Mucosa of stomach (tissue), 1 donor: ENCODE data around the gene ALDH16A1.

Experiments
- H3K27me3 ChIP-seq: one replicate; pipeline ENCODE4 v1.7.0; 2013; ENCODE audit warnings: mild to moderate bottlenecking, low read length; ENCODE audit not compliant: control insufficient read depth, insufficient read depth
- H3K36me3 ChIP-seq: one replicate; pipeline ENCODE4 v1.7.0; 2013; ENCODE audit warnings: low read length; ENCODE audit not compliant: control insufficient read depth, insufficient read depth
- H3K4me1 ChIP-seq: one replicate; pipeline ENCODE4 v1.7.0; 2013; ENCODE audit warnings: mild to moderate bottlenecking, low read length; ENCODE audit not compliant: control insufficient read depth, insufficient read depth
- H3K4me3 ChIP-seq: one replicate; pipeline ENCODE4 v1.7.0; 2013; ENCODE audit warnings: low read length
- H3K9ac ChIP-seq: one replicate; pipeline ENCODE4 v1.7.0; 2013; ENCODE audit warnings: mild to moderate bottlenecking, low read length, moderate library complexity
- H3K9me3 ChIP-seq: one replicate; pipeline ENCODE4 v1.7.0; 2013; ENCODE audit warnings: mild to moderate bottlenecking, low read length, moderate library complexity; ENCODE audit not compliant: control insufficient read depth
- donor health status: Pancreatic carcinoma.

ALDH16A1 gene

DNA sequence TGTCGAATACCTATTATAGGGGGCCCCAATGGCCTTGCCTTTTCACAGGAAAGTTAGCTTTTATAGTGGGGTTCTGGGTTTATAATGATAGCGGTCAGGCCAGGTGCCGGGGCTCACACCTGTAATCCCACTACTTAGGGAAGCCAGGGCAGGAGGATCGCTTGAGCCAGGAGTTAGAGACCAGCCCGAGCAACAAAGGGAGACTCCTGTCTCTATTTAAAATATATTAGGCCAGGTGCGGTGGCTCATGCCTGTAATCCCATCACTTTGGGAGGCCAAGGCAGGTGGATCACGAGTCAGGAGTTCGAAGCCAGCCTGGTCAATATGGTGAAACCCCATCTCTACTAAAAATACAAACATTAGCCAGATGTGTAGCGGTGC, 50.5 kb downstream of the ALDH16A1 start:
- H3K4me1 ChIP-seq = peaks cover 30% of the 10 kb centered on the region
- no peak overlapping the region for H3K9ac ChIP-seq
- H3K27me3 ChIP-seq = no peaks in the 10 kb centered on the region
- H3K4me3 ChIP-seq = no peak overlapping the region
- no peaks in the 10 kb centered on the region for H3K9me3 ChIP-seq
- peaks cover 8% of the 10 kb centered on the region for H3K36me3 ChIP-seq

GRCh38 chr19:49506575-49507105, 53.6 kb downstream of the ALDH16A1 start:
- H3K36me3 ChIP-seq = no peaks in the 10 kb centered on the region

GRCh38 chr19:49507803-49508494, 54.9 kb downstream of the ALDH16A1 start:
- Histone ChIP-seq H3K4me3 (no peak overlapping the region), H3K36me3 (no peaks in the 10 kb centered on the region)

More at GRCh38 chr19:49506575-49507105, 53.6 kb downstream of the ALDH16A1 start:
- Histone ChIP-seq H3K9ac (no peak overlapping the region), H3K27me3 (no peaks in the 10 kb centered on the region), H3K4me1 (peaks cover 5% of the 10 kb centered on the region), H3K9me3 (no peaks in the 10 kb centered on the region), H3K4me3 (no peak overlapping the region)

DNA sequence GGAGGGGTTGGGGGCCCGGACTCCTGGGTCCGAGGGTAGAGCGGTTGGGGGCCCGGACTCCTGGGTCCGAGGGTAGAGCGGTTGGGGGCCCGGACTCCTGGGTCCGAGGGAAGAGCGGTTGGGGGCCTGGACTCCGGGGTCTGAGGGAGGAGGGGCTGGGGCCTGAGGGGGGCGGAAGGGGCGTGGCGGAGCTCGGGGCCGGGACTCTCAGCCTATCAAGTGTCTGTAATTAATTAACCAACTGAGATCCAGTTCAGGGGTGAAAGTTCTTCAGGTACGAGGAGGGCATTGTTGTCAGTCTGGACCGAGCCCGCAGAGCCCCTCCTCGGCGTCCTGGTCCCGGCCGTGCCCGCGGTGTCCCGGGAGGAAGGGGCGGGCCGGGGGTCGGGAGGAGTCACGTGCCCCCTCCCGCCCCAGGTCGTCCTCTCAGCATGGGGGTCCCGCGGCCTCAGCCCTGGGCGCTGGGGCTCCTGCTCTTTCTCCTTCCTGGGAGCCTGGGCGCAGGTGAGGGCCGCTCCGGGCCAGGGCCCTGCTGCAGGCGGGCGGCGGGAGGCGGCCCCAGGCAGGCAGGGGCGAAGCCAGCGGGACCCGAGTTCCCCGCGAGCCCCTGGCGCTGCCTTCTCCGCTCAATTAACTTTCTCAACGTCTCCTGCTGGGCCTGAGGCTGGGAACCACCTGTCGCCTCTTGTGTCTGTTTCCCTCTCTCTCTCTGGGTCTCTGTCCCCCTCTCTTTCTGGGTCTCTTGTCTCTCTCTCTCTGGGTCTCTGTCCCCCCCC, 60.1 kb downstream of the ALDH16A1 start:
- Histone ChIP-seq H3K4me1 (peaks cover 20% of the 10 kb centered on the region), H3K9me3 (no peaks in the 10 kb centered on the region), H3K4me3 (peak overlapping the region; percentile 77), H3K9ac (peak overlapping the region; percentile 82), H3K36me3 (no peaks in the 10 kb centered on the region), H3K27me3 (no peaks in the 10 kb centered on the region)

More at GRCh38 chr19:49507803-49508494, 54.9 kb downstream of the ALDH16A1 start:
- Histone ChIP-seq H3K27me3 (no peaks in the 10 kb centered on the region), H3K9me3 (no peaks in the 10 kb centered on the region), H3K4me1 (peaks cover 14% of the 10 kb centered on the region), H3K9ac (no peak overlapping the region)

DNA sequence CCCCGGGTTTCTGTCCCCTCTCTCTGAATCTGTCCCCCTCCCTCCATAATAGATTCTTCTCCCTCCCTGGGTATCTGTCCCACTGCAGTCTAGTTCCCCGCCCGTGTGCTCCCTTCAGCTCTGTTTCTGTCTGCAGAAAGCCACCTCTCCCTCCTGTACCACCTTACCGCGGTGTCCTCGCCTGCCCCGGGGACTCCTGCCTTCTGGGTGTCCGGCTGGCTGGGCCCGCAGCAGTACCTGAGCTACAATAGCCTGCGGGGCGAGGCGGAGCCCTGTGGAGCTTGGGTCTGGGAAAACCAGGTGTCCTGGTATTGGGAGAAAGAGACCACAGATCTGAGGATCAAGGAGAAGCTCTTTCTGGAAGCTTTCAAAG, 60.7 kb downstream of the ALDH16A1 start:
- Histone ChIP-seq H3K4me1 (peaks cover 20% of the 10 kb centered on the region), H3K9ac (peak overlapping the region; percentile 82), H3K9me3 (no peaks in the 10 kb centered on the region), H3K27me3 (no peaks in the 10 kb centered on the region), H3K36me3 (no peaks in the 10 kb centered on the region), H3K4me3 (peak overlapping the region; percentile 77)

DNA sequence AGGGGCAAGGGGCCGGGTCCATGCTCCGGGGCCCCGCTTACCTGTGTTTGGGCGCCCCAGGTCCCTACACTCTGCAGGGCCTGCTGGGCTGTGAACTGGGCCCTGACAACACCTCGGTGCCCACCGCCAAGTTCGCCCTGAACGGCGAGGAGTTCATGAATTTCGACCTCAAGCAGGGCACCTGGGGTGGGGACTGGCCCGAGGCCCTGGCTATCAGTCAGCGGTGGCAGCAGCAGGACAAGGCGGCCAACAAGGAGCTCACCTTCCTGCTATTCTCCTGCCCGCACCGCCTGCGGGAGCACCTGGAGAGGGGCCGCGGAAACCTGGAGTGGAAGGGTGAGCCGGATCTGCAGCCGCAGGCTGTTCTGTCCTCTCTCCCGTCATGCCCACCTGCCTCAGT, 61.1 kb downstream of the ALDH16A1 start:
- Histone ChIP-seq H3K4me1 (peaks cover 20% of the 10 kb centered on the region), H3K9ac (peak overlapping the region; percentile 82), H3K27me3 (no peaks in the 10 kb centered on the region), H3K9me3 (no peaks in the 10 kb centered on the region), H3K36me3 (no peaks in the 10 kb centered on the region), H3K4me3 (peak overlapping the region; percentile 77)

DNA sequence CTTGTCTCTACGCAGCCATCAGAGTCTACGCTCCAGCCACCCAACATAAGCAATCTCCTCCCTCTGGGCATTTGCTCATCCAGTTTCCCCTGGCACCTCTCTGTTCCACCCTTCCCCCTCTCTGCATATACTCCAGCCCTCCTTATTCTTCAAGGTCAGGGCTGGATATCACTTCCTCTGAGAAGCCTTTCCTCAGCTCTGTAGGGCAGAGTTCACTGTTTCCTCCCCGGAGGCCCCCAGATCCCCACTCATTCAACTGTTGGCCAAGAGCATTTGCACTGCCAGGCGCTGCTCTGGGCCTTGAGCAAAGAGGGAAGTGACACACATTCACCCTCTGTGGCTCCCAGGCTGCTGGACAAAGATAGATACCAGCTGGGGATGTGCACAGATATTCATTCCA, 62.7 kb downstream of the ALDH16A1 start:
- no peaks in the 10 kb centered on the region for H3K36me3 ChIP-seq
- no peak overlapping the region for H3K9ac ChIP-seq
- no peaks in the 10 kb centered on the region for H3K9me3 ChIP-seq
- no peak overlapping the region for H3K4me3 ChIP-seq
- H3K27me3 ChIP-seq = no peaks in the 10 kb centered on the region
- peaks cover 20% of the 10 kb centered on the region for H3K4me1 ChIP-seq

DNA sequence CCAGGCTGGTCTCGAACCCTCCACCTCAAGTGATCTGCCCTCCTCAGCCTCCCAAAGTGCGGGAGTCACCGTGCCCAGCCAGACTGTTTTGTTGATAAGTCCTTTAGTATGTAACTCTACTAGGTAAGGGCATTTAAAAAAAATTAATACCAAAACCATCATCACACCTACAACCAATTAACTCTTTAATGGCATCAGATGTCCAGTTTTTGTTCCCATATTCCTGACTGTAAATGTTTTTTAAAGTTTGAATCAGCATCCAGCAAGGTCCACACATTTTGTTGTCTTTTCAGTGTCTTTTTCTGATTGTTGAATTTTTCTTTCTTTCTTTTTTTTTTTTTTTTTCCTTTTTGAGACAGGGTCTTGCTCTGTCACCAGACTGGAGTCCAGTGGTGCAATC, 65.0 kb downstream of the ALDH16A1 start:
- Histone ChIP-seq H3K9ac (no peak overlapping the region), H3K4me1 (peaks cover 10% of the 10 kb centered on the region), H3K36me3 (no peaks in the 10 kb centered on the region), H3K27me3 (no peaks in the 10 kb centered on the region), H3K4me3 (no peak overlapping the region), H3K9me3 (no peaks in the 10 kb centered on the region)
